GM18505 (cell line): ENCODE results near the gene ARHGAP8.

Source experiments
- ATAC-seq: cut with Tn5 transposase; IDR thresholded peaks from one replicate; pipeline ENCODE4 v1.9.1; 2021; ENCODE audit not compliant: unreplicated experiment
- POLR2A ChIP-seq: IDR thresholded peaks from 4 replicates; pipeline ENCODE4 v1.6.1; 2011; ENCODE audit warnings: borderline replicate concordance; ENCODE audit not compliant: insufficient read depth, insufficient read length; ENCODE audit errors: extremely low read depth

Gene ARHGAP8

DNA sequence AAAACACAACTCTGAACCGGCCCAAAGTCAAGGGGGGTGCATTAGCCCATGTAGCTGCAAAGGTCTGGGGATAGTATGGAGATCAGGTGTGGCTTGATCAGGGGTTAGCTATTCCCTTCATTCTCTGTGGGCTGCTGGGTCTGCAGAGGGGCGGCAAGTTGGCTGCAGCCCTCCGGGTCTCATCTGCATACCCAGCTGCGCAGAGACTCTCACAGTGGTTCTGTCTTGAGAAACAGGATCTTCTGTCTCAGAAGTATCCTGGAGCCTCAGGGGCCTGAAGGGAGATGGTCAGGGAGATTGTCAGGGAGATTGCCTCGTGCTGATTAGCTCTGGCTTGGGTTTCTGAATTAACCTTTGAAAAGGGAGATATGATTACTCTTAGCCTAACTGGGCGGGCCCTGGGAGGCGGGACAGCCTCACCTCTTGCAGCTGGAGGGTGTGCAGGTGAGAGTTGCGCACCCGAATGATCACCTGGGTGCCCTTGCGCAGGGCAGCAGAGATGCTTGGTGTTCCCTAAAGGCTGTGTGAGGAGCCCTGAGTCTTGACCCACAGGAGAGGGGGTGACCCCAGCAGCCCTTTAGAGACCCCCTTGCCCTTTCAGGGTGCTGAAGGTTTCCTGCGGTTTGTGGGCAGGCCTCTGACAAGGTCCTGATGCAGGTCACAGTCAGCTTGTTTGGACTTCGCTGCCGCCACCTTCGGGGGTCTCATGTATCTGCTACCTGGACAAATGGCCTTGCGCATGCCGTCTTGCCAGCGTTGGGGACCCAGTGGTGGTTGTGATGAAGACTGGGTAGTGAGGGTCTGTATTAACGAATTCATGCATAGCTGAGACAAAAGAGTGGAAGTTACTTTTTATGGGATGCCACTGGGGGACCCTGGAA lies 7.3 kb downstream of the ARHGAP8 start:
- ATAC-seq, result no peak
- no peak for TF ChIP-seq POLR2A

GRCh38 chr22:44760476-44760875 lies 8.1 kb downstream of the ARHGAP8 start:
- no peak for TF ChIP-seq POLR2A

GRCh38 chr22:44761025-44761424 lies 8.7 kb downstream of the ARHGAP8 start:
- no peak for TF ChIP-seq POLR2A
- ATAC-seq, result no peak

More at GRCh38 chr22:44760476-44760875, 8.1 kb downstream of the ARHGAP8 start:
- ATAC-seq, result no peak

GRCh38 chr22:44764373-44764772 lies 12.0 kb downstream of the ARHGAP8 start:
- ATAC-seq, result no peak

GRCh38 chr22:44764974-44765373 lies 12.6 kb downstream of the ARHGAP8 start:
- TF ChIP-seq POLR2A, result no peak
- ATAC-seq, result no peak

More at GRCh38 chr22:44764373-44764772, 12.0 kb downstream of the ARHGAP8 start:
- no peak for TF ChIP-seq POLR2A

GRCh38 chr22:44765571-44766285 lies 13.4 kb downstream of the ARHGAP8 start:
- no peak for TF ChIP-seq POLR2A
- no peak for ATAC-seq

- TF ChIP-seq POLR2A, result no peak
- ATAC-seq, result no peak
These were observed 20.7 kb downstream of the ARHGAP8 start for GRCh38 chr22:44773082-44773481.

DNA sequence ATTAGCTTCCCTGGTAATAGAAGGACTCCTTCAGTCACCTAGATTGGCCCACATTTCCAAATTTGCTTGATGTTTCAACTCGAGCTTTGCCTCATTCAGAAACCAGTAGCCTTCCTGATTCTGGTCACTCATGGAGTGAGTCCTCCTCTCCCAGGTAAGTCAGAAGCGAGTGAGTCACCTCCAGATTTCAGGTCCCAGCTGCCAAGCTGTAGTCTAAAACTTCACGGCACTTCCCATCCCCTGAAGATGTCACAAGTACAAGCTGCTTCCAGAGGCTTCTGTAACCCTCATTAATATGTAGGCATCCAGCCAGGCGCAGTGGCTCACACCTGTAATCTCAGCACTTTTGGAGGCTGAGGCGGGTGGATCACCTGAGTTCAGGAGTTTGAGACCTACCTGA lies 23.5 kb downstream of the ARHGAP8 start:
- TF ChIP-seq POLR2A, result no peak
- no peak for ATAC-seq

GRCh38 chr22:44776605-44777363 lies 24.4 kb downstream of the ARHGAP8 start:
- no peak for TF ChIP-seq POLR2A
- ATAC-seq, result no peak

DNA sequence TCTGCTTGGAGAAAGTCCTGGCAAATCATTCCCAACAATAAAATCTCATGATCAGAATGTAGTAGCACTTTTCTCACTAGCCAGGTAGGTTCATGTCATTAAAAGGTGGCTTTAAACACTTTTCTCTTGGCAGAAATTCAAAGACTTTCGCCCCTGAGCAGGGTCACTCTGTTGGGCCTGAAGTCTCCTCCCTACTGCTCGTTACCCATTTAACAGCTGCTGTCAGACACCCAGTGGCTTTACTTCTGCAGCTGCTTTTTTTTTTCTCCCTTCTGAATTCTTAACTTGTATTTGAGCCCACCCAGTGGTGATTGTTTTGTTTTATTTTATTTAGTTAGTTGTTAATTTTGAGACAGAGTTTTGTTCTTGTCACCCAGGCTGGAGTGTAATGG lies 25.0 kb downstream of the ARHGAP8 start:
- TF ChIP-seq POLR2A, result no peak
- ATAC-seq, result no peak

DNA sequence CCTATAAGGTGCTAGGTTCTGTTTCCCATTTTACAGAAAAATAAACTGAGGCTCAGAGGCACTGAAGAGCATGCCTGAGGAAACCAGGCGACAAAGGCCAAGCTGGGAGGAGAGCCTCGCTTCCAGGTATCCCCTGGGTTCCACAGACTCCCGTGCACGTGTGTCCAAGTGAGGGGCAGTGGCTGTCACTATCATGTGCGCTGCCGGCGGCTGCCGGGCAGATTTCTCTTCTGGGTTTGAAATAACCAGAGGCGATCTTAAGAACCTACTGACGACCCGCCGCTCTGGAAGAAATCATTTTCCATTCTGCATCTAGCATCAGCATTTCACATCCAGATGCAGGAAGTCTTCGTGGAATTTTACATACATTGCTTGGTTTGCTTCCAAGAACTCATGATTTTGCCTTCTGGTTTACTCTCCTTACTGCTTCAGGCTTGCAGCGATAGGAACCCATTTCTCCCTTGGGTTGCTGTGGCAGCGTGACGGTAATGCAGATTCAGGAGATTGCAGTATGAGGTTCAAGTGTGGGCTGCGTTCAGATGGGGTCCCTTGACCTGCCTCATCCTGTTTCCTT lies 28.6 kb downstream of the ARHGAP8 start:
- TF ChIP-seq POLR2A, result no peak
- no peak for ATAC-seq

GRCh38 chr22:44782363-44782963 lies 30.1 kb downstream of the ARHGAP8 start:
- TF ChIP-seq POLR2A, result no peak
- ATAC-seq, result no peak
